ENCODE data around the gene ZDHHC19.
"Not testable (repeated sequence)": the region's sequence is repeated elsewhere in the genome, so short reads cannot be mapped to it uniquely, and the experiment has no call there.

The ZDHHC19 gene

DNA sequence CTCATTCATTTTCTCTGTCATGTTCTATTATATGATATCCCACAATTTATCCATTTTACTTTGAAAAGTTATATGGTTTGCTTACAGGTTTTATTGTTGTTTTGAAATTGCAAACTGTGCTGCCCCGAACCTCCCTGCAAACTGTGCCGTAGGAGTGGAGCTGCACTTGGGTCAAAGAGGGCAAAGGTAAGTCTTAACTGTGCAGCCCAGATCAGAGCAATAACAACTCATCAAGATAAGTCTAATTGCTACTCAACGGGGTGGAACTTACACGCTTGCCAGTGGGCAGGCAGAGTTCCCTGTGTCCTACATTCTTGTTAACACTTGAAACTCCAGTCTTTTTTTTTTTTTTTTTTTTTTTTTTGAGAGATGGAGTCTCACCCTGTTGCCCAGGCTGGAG lies 33.2 kb downstream of the ZDHHC19 start:
- no peak for DNase-seq (ENCODE audit: low read depth)

DNA sequence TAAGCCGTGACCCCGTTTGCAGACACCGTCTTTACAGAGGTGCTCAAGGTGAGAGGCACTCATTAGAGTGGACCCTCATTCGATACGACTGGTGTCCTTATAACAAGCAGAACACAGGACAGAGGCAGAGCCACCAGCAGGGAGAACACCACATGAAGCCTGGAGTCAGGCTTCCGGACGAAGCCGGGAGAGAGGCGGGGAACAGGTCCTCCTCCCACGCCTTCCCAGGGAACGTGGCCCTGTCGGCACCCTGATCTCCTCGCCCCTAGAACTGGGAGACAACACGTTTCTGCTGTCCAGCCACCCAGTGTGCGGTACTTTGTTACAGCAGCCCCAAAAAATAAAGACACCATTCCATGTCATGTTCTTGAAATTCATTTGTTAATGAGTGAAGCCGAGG lies 33.6 kb downstream of the ZDHHC19 start:
- no peak for DNase-seq (ENCODE audit: low read depth)

DNA sequence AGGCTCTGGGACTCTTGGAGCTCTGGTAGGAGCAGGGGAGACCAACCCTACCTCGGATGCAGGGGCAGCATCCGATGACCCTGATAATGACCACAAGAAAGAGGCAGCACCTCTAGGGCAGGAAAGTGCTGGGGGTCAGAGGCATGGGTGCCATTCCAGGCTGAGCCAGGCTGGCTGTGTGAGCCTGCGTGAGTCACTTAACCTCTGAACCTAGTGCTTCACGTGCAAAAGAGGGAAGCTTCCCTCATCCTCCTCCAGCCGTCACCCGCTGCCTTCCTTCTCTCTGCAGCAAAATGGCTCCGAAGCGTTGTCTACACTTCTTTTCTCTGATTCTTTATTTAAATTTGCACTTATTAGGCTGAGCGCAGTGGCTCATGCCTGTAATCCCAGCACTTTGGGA lies 35.5 kb downstream of the ZDHHC19 start:
- DNase-seq (ENCODE audit: low read depth), result peak; percentile 25

DNA sequence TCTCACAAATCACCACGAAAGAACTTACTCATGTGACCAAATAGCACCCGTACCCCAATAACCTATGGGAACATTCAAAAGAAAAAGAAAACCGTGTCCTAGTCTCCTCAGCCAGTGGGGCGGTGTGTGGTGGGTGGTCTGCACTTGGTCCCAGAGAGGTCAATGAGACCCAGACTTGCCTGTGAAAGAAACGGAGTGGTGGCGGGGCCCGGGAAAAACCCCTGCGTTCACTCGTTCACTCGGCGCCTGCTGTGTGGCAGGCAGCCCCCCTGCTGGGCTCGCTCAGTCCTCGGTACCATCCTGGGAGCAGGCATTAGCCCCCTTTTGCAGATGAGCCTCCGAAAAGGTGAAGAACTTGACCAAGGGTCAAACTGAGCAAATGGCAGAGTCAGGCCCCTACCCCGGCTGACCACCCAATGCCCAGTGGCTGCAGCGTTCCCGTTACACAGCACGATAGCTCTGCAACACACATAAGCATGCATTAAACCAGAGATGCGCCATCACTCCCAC lies 36.0 kb downstream of the ZDHHC19 start:
- no peak for DNase-seq (ENCODE audit: low read depth)

DNA sequence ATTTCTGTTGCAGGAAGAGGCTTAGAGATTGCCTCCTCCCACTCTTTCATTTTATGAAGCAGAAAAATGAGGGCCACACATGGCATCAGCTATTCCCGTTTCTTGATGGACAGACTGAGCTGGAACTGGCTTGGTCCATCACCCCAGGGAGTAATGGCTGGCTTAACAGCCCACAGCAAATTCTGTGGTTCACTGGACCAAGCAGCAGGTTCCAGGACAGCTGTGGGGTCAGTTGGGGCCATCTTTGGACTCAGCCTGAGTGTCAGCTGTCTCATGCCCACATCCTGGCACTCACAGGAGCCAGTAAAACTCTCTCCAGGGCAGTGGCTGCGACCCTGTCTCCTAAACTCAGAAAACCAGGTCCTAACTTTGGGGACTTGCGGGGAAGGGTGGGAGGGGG lies 36.5 kb downstream of the ZDHHC19 start:
- DNase-seq (ENCODE audit: low read depth), result no peak

DNA sequence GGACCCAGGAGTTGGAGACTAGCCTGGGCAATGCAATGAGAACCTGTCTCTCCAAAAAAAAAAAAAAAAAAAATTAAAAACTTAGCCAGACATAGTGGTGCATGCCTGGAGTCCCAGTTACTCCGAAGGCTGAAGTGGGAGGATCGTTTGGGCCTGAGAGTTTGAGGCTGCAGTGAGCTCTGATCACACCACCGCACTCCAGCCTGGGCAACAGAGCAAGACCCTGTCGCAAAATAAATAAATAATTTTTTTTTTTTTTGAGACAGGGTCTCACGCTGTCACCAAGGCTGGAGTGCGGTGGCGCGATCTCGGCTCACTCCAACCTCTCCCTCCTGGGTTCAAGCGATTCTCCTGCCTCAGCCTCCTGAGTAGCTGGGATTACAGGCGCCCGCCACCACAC lies 40.9 kb downstream of the ZDHHC19 start:
- not testable (repeated sequence) for DNase-seq (ENCODE audit: low read depth)

DNA sequence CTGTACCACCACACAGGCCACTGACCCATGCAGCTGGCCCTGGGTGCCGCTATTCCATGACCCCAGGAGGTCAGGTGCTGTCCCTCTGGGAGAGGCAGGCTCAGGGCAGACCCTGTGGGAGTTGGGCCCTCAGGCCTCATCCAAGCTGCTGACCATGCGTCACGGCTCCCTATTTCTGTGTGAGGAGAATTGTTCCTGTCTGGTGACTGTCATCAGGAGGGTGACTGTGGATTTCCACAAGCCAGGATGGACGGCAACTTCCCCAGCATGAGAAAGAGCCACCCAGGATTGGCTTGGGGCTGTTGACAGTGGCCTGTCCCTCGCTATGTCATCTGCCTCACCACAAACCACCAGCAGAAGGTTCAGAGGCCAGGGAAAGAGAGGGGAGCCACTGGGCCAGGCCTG lies 41.4 kb downstream of the ZDHHC19 start:
- DNase-seq (ENCODE audit: low read depth), result no peak

DNA sequence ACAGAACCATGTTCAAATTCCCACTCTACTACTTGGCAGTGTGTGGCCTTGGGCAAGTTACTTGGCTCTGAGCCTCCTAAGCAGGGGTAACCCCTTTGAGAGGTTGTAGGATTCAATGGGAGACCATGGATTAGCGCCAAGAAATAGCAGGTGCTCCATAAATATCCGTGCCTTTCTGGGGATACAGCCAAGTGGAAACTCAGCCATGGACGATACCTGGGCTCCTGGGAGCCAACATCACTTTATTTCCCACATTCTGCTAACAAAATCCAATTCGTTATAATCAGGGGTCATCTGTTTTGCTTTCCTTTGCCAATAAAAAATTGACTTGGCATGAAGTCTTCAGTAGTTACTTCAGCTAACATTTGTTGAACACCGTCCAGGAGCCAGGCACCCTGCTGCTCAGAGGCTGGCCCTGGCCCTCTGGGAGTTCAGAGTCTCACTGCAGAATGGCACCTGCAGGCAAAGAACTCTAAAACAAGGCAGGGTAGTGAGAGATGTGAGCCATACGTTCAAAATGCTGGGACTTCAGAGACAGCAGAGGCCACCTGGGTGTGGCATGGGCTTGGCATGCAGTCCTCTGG lies 42.3 kb downstream of the ZDHHC19 start:
- no peak for DNase-seq (ENCODE audit: low read depth)

DNA sequence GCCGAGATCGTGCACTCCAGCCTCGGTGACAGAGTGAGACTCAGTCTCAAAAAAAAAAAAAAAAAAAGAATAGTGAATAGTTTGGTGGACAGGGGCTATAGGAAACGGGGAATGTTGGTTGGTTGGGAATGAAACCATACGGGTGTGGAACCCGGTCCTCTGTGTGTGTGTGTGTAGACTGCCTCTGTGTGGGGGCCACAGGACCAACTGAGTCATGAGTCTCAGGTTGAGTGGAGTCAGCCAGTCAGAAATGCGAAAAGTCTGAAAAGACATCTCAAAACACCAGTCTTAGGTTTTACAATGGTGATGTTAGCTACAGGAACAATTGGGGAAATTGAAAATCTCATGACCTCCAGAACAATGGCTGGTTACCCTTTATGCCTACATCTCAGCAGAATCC lies 44.5 kb downstream of the ZDHHC19 start:
- no peak for DNase-seq (ENCODE audit: low read depth)

DNA sequence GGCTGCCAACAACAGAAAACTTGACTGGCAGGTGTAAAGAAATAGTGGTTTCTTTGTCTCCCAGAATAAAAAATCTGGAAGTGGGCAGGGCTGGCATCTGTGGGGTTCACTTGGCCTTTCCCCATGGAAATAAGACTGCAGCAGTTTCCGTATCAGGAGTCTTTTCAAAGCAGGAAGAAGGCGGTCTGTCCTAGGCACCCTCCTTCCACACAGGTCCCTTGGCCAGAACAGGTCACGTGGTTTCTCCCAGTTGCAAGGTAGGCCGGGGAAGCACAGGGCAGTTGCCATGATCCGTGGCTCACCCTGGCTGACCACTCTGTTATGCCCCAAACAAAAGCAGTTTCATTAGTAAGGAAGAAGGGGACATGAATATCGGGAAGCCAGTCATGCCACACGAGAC lies 45.4 kb downstream of the ZDHHC19 start:
- DNase-seq (ENCODE audit: low read depth), result no peak

DNA sequence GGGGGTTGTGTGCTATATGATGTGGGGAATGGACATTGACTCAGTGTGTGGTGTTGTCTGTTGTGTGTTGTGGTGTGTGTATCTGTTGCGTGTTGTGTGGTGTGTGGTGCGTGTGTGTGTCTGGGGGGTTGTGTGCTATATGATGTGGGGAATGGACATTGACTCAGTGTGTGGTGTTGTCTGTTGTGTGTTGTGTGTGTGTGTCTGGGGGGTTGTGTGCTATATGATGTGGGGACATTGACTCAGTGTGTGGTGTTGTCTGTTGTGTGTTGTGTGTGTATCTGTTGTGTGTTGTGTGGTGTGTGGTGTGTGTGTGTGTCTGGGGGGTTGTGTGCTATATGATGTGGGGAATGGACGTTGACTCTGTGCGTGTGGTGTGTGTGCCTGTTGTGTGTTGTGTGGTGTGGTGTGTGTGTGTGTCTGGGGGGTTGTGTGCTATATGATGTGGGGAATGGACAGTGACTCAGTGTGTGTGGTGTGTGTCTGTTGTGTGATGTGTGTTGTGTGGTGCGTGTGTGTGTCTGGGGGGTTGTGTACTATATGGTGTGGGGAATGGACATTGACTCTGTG lies 46.1 kb downstream of the ZDHHC19 start:
- not testable (repeated sequence) for DNase-seq (ENCODE audit: low read depth)

DNA sequence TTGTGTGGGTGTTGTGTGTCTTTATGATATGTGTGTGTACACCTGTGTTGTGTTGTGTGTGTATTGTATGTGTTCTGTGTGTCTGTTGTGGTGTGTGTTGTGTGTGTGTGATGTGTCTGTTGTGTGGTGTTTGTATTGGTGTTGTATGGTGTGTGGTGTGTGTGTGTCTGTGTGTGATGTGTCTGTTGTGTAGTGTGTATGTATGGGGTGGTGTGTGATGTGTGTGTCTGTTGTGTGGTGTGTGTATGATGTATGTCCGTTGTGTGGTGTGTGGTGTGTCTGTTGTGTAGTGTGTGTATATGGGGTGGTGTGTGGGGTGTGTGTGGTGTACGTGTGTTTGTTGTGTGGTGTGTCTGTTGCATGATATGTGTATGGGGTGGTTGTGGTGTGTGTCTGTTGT lies 46.6 kb downstream of the ZDHHC19 start:
- no peak for DNase-seq (ENCODE audit: low read depth)

DNA sequence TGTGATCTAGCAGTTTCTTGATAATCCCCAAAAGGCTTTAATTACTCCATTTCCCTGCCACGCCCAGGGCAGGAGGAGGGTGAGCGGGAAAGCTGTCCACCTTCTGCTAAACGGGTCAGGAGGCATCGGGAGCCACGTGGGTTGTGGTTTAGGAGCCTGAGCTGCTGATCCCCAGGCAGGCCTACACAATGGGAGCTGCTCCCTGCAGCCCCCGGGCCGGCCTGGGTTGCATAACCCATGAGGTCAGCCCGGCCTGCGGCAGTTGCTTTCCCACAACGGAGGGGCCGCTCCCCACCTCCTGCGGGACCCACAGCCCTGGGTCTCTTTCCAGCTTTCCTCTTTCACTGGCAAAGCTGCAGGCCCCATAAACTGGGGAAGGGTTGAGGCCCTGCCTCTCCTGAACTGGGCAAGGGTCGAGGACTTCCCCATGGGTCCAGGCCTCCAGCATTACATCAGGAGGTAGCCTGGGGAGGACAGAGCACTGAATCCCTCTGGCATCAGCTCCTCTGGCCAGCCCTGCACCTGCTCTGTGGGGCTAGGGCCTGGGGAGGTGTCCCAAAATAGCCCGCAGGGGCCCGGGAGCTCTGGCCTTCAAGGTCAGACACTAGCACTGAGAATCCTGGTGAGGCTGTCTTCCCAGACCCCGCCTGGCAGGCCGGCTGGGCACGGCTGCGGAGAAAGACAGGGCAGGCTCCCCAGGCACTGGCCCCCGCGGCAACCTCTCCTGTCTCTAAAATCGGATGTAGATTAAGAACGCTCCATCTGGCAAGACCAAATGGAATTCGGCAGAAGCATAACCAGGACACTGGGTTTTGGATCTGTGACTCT lies 47.3 kb downstream of the ZDHHC19 start:
- DNase-seq (ENCODE audit: low read depth), result no peak

DNA sequence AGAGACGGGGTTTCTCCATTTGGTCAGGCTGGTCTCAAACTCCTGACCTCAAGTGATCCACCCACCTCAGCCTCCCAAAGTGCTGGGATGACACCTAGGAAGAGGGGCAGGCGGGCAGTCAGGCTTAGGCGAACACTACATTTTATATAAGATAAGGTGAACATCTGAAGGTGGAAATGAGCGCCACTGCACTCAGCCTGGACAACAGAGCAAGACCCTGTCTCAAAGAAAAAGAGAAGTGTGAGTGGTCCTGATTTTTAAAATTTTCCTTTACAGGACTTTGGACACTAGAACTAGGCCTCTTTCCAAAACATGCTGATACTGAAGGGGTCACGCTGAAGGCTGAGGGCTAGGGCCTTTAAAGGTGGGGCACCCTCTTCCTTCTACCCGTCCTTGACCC lies 48.0 kb downstream of the ZDHHC19 start:
- DNase-seq (ENCODE audit: low read depth), result no peak

DNA sequence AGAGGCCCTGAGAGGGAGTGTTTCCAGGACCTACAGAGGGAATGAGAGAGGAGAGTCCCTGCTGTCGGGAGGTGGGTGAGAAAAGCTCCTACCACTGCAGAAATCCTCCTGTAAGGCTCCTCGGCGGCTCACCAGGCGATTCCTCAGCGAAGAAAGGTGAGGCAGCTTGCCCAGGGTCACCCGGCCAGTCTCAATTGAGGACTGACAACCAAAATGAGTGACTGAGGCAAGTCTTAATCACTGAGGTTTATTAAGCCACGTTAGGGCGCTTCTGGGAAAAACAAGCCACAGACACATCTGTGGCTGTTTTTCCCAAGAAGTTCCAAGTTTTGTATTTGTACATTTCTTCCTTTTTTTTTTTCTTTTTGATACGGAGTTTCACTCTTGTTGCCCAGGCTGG lies 48.5 kb downstream of the ZDHHC19 start:
- DNase-seq (ENCODE audit: low read depth), result no peak

DNA sequence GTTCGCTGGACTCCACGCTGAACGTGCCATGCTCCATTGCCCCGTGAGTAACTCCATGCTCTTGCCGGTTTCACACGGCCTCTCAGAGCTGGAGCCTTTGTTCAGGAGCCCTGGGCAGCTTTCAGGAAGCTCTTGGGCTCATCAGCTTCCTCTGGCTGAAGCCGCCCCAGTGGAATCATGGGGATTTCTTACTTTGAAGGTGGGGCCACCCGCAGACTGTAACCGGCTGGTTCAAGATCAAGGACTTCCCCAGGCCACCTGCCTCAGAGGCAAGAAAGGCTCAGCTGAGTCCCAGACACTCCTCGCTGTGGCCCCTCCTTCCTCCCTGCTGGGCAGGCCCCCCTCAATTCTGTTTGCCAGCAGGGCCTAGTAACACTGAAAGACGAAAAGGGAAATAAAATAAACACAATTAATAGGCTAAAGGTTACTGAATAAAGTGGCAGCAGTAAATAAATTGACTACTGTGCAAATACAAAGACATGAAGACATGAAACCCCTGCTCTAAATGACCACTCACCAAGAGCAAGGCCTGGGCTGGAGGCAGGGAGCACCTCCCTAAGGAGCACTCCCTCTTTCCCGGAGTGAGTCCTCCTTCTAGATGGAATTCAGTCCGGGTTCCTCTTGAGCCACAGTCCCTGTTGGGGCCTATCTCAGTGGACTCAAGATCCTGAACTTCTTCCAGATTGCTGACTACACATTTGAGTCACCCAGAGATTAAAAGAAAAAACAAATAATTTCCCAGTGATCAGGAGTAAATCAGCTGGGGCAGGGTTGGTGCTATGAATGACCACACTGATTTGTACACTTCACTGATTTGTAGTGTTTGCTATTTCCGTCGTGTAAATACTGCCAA lies 51.0 kb downstream of the ZDHHC19 start:
- DNase-seq (ENCODE audit: low read depth), result peak; percentile 69

DNA sequence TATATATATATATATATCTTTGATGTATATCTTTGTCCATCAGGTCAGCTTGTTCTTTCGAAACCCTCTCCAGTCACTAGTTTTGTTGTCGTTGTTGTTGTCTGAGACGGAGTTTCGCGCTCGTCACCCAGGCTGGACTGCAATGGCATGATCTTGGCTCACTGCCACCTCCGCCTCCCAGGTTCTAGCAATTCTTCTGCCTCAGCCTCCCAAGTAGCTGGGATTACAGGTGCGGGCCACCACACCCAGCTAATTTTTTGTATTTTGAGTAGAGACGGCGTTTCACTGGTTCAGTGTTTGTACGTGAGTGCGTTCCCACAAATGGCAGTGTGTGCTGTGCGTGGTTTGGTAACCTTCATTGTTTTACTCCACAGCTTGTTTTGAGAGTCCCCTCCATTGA lies 51.7 kb downstream of the ZDHHC19 start:
- DNase-seq (ENCODE audit: low read depth), result no peak

DNA sequence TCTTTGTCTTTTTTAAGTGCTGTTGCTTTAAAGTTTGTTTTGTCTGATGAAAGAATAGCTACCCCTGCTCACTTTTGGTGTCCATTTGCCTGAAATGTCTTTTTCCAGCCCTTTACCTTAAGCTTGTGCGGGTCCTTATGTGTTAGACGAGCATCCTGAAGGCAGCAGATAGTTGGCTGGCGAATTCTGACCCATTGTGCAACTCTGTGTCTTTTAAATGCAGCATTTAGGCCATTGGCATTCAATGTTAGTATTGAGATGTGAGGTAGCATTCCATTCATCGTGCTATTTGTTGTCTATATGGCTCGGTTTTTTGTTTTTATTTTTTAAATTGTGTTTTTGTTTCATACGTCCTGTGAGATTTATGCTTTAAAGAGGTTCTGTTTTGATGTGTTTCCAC lies 55.0 kb downstream of the ZDHHC19 start:
- DNase-seq (ENCODE audit: low read depth), result no peak

DNA sequence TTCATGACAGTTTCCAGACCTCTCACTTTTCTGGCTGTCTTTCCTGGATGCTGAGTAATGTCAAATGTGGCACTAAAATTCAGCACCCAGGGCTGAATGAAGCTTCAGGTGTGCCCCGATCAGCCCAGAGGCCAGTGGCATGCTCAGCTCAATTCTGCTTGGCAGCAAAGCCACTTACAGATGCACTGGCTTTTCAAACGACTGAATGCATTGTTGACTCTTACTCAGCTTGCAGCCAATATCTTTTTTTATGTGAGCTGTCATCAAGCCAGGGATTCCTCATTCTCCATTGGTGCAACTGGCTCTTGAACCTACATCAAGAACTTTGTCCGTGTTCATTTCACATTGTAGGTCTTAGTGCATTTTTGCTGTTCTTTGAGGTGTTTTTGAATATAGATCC lies 60.7 kb downstream of the ZDHHC19 start:
- no peak for DNase-seq (ENCODE audit: low read depth)

DNA sequence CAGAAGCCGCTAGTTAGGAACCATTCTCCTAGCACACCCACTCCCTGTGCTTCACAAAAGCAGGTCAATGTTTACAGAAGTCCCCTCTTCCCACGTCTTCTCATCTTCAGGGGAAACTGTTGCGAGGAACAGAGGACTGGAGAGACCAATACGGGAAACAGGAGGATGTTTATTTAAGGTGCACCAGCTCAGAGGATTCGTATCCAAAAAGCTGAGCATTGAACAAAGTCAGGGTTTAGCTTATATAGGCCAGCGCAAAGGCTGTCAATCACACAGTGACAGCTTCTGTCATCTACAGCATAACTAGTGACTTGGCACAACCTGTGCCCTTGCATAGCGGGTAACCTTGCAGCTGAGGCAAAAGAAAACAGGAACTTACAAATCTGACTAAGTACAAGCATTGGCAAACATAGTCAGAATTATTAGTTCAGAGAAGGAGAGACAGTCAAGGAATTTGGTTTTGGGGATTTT lies 61.3 kb downstream of the ZDHHC19 start:
- no peak for DNase-seq (ENCODE audit: low read depth)

DNA sequence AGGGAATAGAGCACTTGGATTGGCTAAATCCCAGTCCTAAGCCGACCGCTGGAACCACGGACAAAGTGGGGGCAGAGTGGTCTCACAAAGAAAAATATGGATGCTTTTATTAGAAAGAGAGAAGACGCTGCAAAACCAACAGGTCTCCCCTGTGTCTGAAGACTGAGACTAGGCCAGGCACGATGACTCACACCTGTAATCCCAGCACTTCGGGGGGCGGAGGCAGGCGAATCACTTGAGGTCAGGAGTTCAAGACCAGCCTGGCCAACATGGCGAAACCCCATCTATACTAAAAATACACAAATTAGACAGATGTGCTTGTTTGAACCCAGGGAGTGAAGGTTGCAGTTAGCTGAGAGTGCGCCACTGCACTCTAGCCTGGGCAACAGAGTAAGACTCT lies 61.8 kb downstream of the ZDHHC19 start:
- DNase-seq (ENCODE audit: low read depth), result peak; percentile 41
